Inferior parietal cortex (tissue), 1 donor: ENCODE measurements around the gene GNG10.
A peak's percentile ranks its signal among the peaks of the same experiment; 100 is the strongest.
"Not testable (repeated sequence)": the region's sequence is repeated elsewhere in the genome, so short reads cannot be mapped to it uniquely, and the experiment has no call there.

Source experiments
- DNase-seq: peaks from one replicate; pipeline ENCODE4 v3.0.0-alpha.2; 2016; ENCODE audit errors: extremely low spot score

GNG10 gene

DNA sequence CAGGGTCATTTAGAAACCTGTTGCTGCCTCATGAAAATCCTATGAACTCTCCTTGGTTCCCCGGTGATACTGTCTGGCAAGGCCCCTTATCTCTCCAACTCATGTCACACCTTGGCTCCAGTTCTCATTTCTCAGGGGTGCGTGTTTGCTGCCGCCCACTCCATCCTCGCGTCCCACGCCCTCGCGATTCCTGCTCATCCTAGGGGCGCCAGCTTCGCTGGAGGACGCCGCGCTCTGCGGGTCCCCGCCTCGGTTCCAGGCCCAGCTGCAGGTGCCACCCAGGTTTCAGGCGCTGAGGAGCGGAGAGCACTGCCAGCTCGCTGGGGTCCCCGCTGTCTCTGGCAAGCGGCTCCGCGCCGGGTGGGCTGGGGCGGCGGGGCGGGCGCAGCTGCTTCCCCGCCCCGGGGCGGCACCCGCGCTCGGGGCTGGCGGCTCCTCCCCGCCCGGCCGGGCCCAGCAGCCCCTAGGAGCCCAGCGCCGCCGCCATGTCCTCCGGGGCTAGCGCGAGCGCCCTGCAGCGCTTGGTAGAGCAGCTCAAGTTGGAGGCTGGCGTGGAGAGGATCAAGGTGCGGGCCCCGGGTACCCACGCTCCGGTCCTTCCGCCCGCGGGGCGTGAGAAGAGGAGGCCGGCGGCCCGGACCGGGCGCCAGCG is at the start of gene GNG10:
Gene GNG10 (plus strand): TSS at position 456 of the 652 bp plus-strand sequence. CDS start 30 bp downstream, at position 486.
- DNase-seq = peak; percentile 37

DNA sequence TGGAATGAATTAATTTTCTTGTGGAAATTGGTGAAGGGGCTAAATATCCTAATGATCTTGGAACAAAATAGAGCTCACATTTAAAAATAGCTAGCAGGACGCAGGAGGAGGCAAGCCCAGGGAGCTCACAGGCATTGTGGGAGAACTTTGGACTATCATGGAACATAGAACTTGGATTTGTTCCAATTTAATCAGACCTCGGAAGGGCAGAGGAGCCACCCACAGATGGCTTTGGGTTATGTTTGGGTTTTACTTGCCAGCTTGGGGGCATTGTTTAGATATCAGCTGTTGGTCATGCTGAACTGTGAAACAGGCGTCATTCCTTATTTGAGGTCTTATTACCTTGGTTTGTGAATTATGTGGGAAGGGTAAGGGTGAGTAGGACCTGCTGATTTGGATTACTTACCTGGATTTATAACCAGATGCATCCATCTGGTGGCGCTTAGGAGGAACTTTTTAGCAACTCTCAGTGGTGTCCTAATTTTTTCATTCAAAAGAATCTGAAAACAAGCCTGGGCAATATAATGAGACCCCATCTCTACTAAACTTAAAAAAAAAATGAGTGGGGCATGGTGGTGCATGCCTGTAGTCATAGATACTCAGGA is 47.9 kb upstream of the GNG10 start:
- DNase-seq = no peak

- no peak for DNase-seq
These were observed 45.5 kb upstream of the GNG10 start for GRCh38 chr9:111615928-111616327.

DNA sequence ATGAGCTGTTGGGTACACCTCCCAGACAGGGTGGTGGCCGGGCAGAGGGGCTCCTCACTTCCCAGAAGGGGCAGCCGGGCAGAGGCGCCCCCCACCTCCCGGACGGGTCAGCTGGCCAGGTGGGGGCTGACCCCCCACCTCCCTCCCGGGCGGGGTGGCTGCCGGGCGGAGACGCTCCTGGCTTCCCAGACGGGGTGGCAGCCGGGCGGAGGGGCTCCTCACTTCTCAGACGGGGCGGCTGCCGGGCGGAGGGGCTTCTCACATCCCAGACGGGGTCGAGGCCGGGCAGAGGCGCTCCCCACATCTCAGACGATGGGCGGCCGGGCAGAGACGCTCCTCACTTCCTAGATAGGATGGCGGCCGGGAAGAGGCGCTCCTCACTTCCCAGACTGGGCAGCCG is 44.1 kb upstream of the GNG10 start:
- not testable (repeated sequence) for DNase-seq

DNA sequence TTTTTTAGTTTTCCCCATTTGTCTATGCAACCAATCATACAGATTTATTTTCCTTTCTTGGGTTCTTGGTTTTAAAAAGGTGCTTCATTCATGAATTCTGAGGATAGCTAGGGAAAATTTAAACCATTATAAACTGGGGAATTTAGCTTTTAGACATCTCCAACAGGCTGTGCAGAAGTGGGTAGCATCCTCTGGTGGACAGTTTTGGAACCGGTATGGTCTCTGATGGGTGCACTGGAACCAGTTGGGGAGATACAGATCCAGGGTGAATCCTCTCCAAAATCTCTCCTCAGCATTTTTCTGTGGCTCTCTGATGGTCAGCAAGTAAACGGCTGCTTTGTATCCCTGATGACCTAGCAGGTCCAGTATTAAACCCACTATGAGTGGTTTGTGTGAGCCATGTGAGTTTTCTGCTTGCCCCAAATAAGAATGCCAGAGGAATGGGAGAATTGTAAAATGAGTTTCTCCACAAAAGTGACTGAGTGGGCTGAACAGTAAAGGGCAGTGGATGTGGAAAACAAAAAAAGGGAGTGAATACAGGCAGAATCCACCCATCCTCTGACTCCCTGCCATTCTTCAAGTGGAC is 39.4 kb upstream of the GNG10 start:
- DNase-seq = peak; percentile 48

- no peak for DNase-seq
These were observed 38.8 kb upstream of the GNG10 start for GRCh38 chr9:111622626-111623025.

GRCh38 chr9:111627260-111627963 is 34.0 kb upstream of the GNG10 start:
- DNase-seq = no peak

- DNase-seq = no peak
These were observed 33.0 kb upstream of the GNG10 start for GRCh38 chr9:111628411-111628810.

DNA sequence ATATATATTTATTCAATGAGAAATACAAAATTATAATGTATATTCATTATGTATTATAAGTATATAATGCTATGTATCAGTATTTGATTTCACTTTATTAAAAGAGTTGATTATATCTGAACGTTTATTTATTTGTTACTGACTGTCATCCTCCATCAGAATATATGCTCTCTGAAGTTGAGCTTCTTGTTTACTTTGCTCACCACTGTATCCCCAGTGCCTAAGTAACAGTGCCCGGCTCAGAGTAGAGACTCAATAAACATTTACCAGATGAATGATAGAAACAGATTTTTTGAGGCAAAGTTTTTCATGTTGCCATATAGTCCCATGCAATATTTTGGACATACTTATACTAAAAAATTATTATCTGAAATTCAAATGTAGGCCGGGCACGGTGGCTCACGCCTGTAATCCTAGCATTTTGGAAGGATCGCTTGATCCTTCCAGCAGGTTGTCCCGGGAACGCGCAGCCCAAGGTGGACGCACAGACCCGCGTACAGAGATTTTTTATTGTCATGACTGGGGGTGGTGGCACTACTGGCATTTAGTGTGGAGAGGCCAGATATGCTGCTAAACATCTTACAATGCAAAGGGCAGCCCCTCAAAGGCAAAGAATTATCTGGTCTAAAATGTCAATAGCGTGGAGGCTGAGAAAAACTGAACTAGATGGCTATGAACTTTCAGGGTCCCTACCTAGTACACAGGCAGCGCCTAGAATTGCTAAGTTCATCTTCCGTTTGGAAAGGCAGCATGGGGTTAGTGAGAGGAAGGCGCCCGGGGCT is 31.0 kb upstream of the GNG10 start:
- DNase-seq = no peak

DNA sequence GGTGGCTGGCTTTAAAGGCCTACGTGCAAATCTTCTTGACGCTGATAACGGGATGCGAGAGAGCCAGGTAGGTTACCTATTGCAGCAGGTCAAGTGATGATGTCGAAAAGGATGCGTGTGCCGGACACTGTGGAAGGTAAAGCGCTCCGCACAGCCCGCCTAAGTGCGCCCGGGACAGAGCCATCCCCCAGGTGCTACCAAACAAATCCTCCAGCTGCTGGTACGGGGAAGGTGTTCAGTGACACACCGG is 30.5 kb upstream of the GNG10 start:
- DNase-seq = no peak

- peak; percentile 99 for DNase-seq
These were observed 30.0 kb upstream of the GNG10 start, which contains the start of gene DNAJC25 for GRCh38 chr9:111631214-111631971. TSS of gene DNAJC25 (plus strand) at chr9:111631334. CDS start at chr9:111631408, 74 bp downstream.

- no peak for DNase-seq
These were observed 29.3 kb upstream of the GNG10 start for GRCh38 chr9:111632060-111632459.

GRCh38 chr9:111632695-111633388 is 28.6 kb upstream of the GNG10 start:
- DNase-seq = no peak

DNA sequence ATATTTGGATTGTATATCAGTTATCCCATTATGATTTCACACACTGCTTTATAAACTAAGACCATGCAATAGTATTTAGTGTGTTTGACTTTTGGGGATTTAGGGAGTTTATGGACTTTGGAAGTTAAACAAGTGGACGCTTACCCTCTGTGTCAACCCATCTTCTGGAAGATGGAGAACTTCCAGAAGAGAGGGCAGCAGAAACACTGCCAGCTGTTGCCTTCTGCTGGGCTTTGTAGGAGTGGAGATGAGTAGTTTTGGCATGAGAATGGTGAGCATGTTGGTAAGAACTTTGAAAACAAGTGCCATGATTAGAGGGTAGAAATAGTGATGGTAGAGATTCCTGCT is 28.0 kb upstream of the GNG10 start:
- no peak for DNase-seq

GRCh38 chr9:111634860-111635259 is 26.5 kb upstream of the GNG10 start:
- DNase-seq = no peak

- DNase-seq = no peak
These were observed 23.9 kb upstream of the GNG10 start for GRCh38 chr9:111637421-111637950.

GRCh38 chr9:111644195-111644772 is 17.1 kb upstream of the GNG10 start:
- DNase-seq = no peak

GRCh38 chr9:111645806-111646205 is 15.6 kb upstream of the GNG10 start:
- DNase-seq = no peak

DNA sequence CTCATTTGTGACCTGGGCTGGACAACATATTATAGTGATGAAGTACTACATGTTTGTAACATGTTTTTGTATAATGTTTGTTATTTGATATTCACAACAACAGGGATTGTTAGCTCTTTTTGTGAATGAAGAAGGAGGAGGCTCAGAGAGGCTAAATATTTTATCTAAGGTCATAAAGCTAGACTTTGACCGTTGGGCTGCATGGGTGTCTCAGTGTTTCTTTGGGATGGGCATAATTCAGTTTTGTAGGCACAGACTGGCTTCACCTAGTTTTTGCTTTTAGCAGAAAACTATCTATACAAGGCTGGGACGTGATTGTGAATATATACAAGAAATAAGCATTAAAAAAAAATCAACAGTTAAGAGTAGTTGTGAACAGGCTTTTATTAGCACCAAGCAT is 15.0 kb upstream of the GNG10 start:
- DNase-seq = no peak

DNA sequence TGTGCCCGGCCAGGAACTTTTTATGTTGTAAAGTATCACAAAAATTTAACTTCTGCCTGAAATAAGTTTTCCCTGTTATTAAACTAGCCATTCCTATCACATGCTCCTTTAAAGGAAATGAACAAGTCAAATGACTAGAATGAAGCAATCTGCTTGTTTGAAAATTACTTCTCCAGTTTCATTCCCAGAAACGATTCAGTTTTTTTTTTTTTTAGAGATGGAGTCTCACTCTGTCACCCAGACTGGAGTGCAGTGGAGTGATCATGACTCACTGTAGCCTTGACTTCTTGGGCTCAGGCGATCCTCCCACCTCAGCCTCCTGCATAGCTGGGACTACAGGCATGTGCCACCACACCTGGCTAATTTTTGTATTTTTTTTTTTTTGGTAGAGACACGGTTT is 13.3 kb upstream of the GNG10 start:
- no peak for DNase-seq
